Osteoblast (primary cell): ENCODE results near the gene TRMT2B. TPM values are rescaled to one million over a fixed set of nuclear protein-coding genes. Genes with fewer than 3 reads are reported as not detected.
A peak's percentile ranks its signal among the peaks of the same experiment; 100 is the strongest.

Source experiments
- DNase-seq: peaks from one replicate; pipeline ENCODE4 v3.0.0; 2011; ENCODE audit warnings: low spot score, mixed read lengths; ENCODE audit not compliant: insufficient read length; ENCODE audit errors: missing footprints
- H2AFZ ChIP-seq: 2 replicates; pipeline ENCODE4 v1.6.0; 2011; ENCODE audit warnings: mild to moderate bottlenecking, low read length
- H3K27ac ChIP-seq: 2 replicates; pipeline ENCODE4 v1.5.1; 2011; ENCODE audit warnings: mild to moderate bottlenecking, low read depth, low read length, moderate library complexity
- H3K27me3 ChIP-seq: 2 replicates; pipeline ENCODE4 v1.6.0; 2012; ENCODE audit warnings: mild to moderate bottlenecking, control low read depth, inconsistent platforms, low read length, moderate library complexity; ENCODE audit not compliant: insufficient read depth
- H3K36me3 ChIP-seq: 2 replicates; pipeline ENCODE4 v1.5.1; 2011; ENCODE audit warnings: mild to moderate bottlenecking, low read length, control low read depth, moderate library complexity; ENCODE audit not compliant: insufficient read depth
- H3K4me1 ChIP-seq: 2 replicates; pipeline ENCODE4 v1.5.1; 2011; ENCODE audit warnings: mild to moderate bottlenecking, low read length, control low read depth, moderate library complexity; ENCODE audit not compliant: insufficient read depth
- H3K4me2 ChIP-seq: 2 replicates; pipeline ENCODE4 v1.6.0; 2011; ENCODE audit warnings: mild to moderate bottlenecking, low read length; ENCODE audit not compliant: insufficient read depth
- H3K4me3 ChIP-seq: fragments of 200-600 bp; sonication (generic); 3 replicates; pipeline ENCODE4 v1.5.1; 2012; ENCODE audit warnings: mild to moderate bottlenecking, low read length, inconsistent platforms; ENCODE audit not compliant: insufficient read depth
- H3K79me2 ChIP-seq: 2 replicates; pipeline ENCODE4 v1.6.0; 2012; ENCODE audit warnings: mild to moderate bottlenecking, low read length, control low read depth, inconsistent platforms; ENCODE audit not compliant: insufficient read depth
- H3K9me3 ChIP-seq: 2 replicates; pipeline ENCODE4 v1.5.1; 2011; ENCODE audit warnings: low read depth, low read length, control low read depth
- H4K20me1 ChIP-seq: 2 replicates; pipeline ENCODE4 v1.6.0; 2012; ENCODE audit warnings: mild to moderate bottlenecking, low read length, control low read depth; ENCODE audit not compliant: insufficient read depth
- CTCF ChIP-seq: IDR thresholded peaks from 2 replicates; pipeline ENCODE4 v1.5.1; 2011; ENCODE audit warnings: mild to moderate bottlenecking, low read depth, low read length, moderate library complexity; ENCODE audit errors: extremely low read depth
- total RNA-seq: library from RNA; depleted of rRNA; stranded (reverse); fragments of >200 nt; gene quantifications from 2 replicates; pipeline ENCODE4 v1.2.3, GENCODE V29; 2012

The TRMT2B gene
- total RNA-seq, 1 donor: 13.8 TPM

- peaks cover 3% of the 10 kb centered on the region for H3K4me1 ChIP-seq
- H3K9me3 ChIP-seq: no peaks in the 10 kb centered on the region
- H3K4me2 ChIP-seq: no peak overlapping the region
- H3K79me2 ChIP-seq: no peaks in the 10 kb centered on the region
- no peak overlapping the region for H3K4me3 ChIP-seq
- no peak for DNase-seq
- H3K27ac ChIP-seq: no peak overlapping the region
- no peaks in the 10 kb centered on the region for H3K27me3 ChIP-seq
- TF ChIP-seq CTCF: no peak
- no peaks in the 10 kb centered on the region for H3K36me3 ChIP-seq
- H2AFZ ChIP-seq: no peak overlapping the region
- H4K20me1 ChIP-seq: no peaks in the 10 kb centered on the region
Observed at GRCh38 chrX:101081231-101081630, 29.3 kb upstream of the TRMT2B start.

- DNase-seq: no peak
Observed at GRCh38 chrX:101080326-101081124, 28.6 kb upstream of the TRMT2B start.

GRCh38 chrX:101079736-101080270, 27.9 kb upstream of the TRMT2B start:
- no peaks in the 10 kb centered on the region for H3K9me3 ChIP-seq
- no peak for TF ChIP-seq CTCF
- H4K20me1 ChIP-seq: no peaks in the 10 kb centered on the region
- peak overlapping the region; percentile 81 for H3K4me2 ChIP-seq
- no peaks in the 10 kb centered on the region for H3K79me2 ChIP-seq
- DNase-seq: no peak
- H3K4me1 ChIP-seq: peaks cover 3% of the 10 kb centered on the region
- no peaks in the 10 kb centered on the region for H3K27me3 ChIP-seq
- H3K4me3 ChIP-seq: peak overlapping the region; percentile 74
- no peak overlapping the region for H3K27ac ChIP-seq
- H3K36me3 ChIP-seq: no peaks in the 10 kb centered on the region
- no peak overlapping the region for H2AFZ ChIP-seq

More at GRCh38 chrX:101080326-101081124, 28.6 kb upstream of the TRMT2B start:
- no peak overlapping the region for H3K4me2 ChIP-seq
- H3K27me3 ChIP-seq: no peaks in the 10 kb centered on the region
- no peaks in the 10 kb centered on the region for H3K9me3 ChIP-seq
- H4K20me1 ChIP-seq: no peaks in the 10 kb centered on the region
- H3K27ac ChIP-seq: no peak overlapping the region
- no peak overlapping the region for H2AFZ ChIP-seq
- peaks cover 3% of the 10 kb centered on the region for H3K4me1 ChIP-seq
- no peak overlapping the region for H3K4me3 ChIP-seq
- TF ChIP-seq CTCF: no peak
- no peaks in the 10 kb centered on the region for H3K36me3 ChIP-seq
- H3K79me2 ChIP-seq: no peaks in the 10 kb centered on the region
